GM12878 (cell line): ENCODE results near the gene SGIP1. TPM values are rescaled to one million over a fixed set of nuclear protein-coding genes. Genes with fewer than 3 reads are reported as not detected.

ENCODE experiments used
- ATAC-seq: fragments of 200-7000 bp; cut with Tn5 transposase; 3 replicates; pipeline ENCODE4 v1.9.1; 2020; ENCODE audit warnings: mild to moderate bottlenecking, moderate library complexity
- BruUV-seq: library from RNA; stranded (reverse); fragments of 400-500 nt; replicated peaks from 2 replicates; lab custom pipeline; 2021; lab: Mats Ljungman, UMichigan
- CTCF ChIA-PET: fragments of 300-600 bp; sonication (Branson Sonifier 250); formaldehyde crosslinking; extraction: SDS; loops from one replicate; lab custom pipeline; 2021; ENCODE audit warnings: inconsistent platforms; lab: Yijun Ruan, JAX
- POLR2A ChIA-PET: fragments of 350-600 bp; formaldehyde crosslinking; extraction: SDS; loops from one replicate; lab custom pipeline; 2021; ENCODE audit warnings: inconsistent platforms; lab: Charles Lee
- RAD21 ChIA-PET: fragments of 300-600 bp; sonication (Branson Sonifier 250); formaldehyde crosslinking; loops from one replicate; lab custom pipeline; 2023; ENCODE audit warnings: antibody characterized with exemption; ENCODE audit not compliant: unreplicated experiment; lab: Charles Lee
- SMC1A ChIA-PET: fragments of 300-600 bp; sonication (Branson Sonifier 250); formaldehyde crosslinking; loops from one replicate; lab custom pipeline; 2023; ENCODE audit not compliant: unreplicated experiment, uncharacterized antibody; lab: Charles Lee
- DNase-seq: peaks from one replicate; pipeline ENCODE4 v3.0.0-alpha.2; 2011; ENCODE audit warnings: low read depth, low spot score
- FAIRE-seq: peaks from 3 replicates; lab custom pipeline; 2011; peaks lifted over from hg19 to GRCh38; lab: Jason Lieb, UNC
- H2AFZ ChIP-seq: 2 replicates; pipeline ENCODE4 v1.6.0; 2011; ENCODE audit warnings: low read depth, low read length, control low read depth; ENCODE audit not compliant: control insufficient read depth
- H3K27ac ChIP-seq: 2 replicates; pipeline ENCODE4 v1.5.1; 2011; ENCODE audit warnings: control low read depth; ENCODE audit not compliant: control insufficient read depth, insufficient read depth
- H3K27me3 ChIP-seq, 2 experiments: replicated peaks in 1 of 2; 2 replicates each; pipeline versions ENCODE4 v1.6.0 to v1.6.1; 2011; ENCODE audit warnings: low read length in 1 of 2; ENCODE audit not compliant: control insufficient read depth in 2 of 2, insufficient read depth in 2 of 2
- H3K36me3 ChIP-seq, 2 experiments: 2 replicates each; pipeline ENCODE4 v1.5.1; 2011; ENCODE audit warnings: low read length in 1 of 2; ENCODE audit not compliant: control insufficient read depth in 2 of 2, insufficient read depth in 2 of 2
- H3K4me1 ChIP-seq: 2 replicates; pipeline ENCODE4 v1.6.1; 2011; ENCODE audit warnings: mild to moderate bottlenecking, low read length, moderate library complexity, mixed read lengths; ENCODE audit not compliant: control insufficient read depth, insufficient read depth
- H3K4me2 ChIP-seq: 2 replicates; pipeline ENCODE4 v1.6.0; 2011; ENCODE audit warnings: control low read depth; ENCODE audit not compliant: control insufficient read depth, insufficient read depth
- H3K4me3 ChIP-seq: fragments of 200-600 bp; sonication (generic); 2 replicates; pipeline ENCODE4 v1.5.1; 2016
- H3K79me2 ChIP-seq: 2 replicates; pipeline ENCODE4 v1.6.0; 2011; ENCODE audit warnings: low read length; ENCODE audit not compliant: control insufficient read depth, insufficient read depth
- H3K9ac ChIP-seq: 2 replicates; pipeline ENCODE4 v1.8.0; 2011; ENCODE audit warnings: low read length, control low read depth, mixed read lengths; ENCODE audit not compliant: control insufficient read depth, insufficient read depth
- H3K9me3 ChIP-seq: replicated peaks from 3 replicates; pipeline ENCODE4 v1.5.1; 2011; ENCODE audit warnings: mild to moderate bottlenecking, low read length; ENCODE audit not compliant: control insufficient read depth, insufficient read depth
- H4K20me1 ChIP-seq: 2 replicates; pipeline ENCODE4 v1.6.0; 2011; ENCODE audit not compliant: control insufficient read depth, insufficient read depth
- LARP7 ChIP-seq: fragments of 450-650 bp; IDR thresholded peaks from 2 replicates; pipeline ENCODE4 v1.6.1; 2017; ENCODE audit warnings: mild to moderate bottlenecking
- NRF1 ChIP-seq: conservative IDR thresholded peaks from 2 replicates; pipeline ENCODE4 v1.6.1; 2011; ENCODE audit warnings: mild to moderate bottlenecking, low read depth, low read length, improper control_type of control experiment
- POLR2AphosphoS2 ChIP-seq: IDR thresholded peaks from 2 replicates; pipeline ENCODE4 v1.6.1; 2011; ENCODE audit warnings: low read depth, mild to moderate bottlenecking, low read length, improper control_type of control experiment, moderate library complexity
- RAD21 ChIP-seq: IDR thresholded peaks from 2 replicates; pipeline ENCODE4 v1.6.1; 2011; ENCODE audit warnings: mild to moderate bottlenecking, low read depth, low read length, moderate library complexity; ENCODE audit not compliant: insufficient read depth
- RB1 ChIP-seq: fragments of 450-650 bp; formaldehyde crosslinking; IDR thresholded peaks from 2 replicates; pipeline ENCODE4 v1.6.1; 2017; ENCODE audit warnings: mild to moderate bottlenecking, borderline replicate concordance
- SMC3 ChIP-seq: IDR thresholded peaks from 2 replicates; pipeline ENCODE4 v1.6.1; 2011; ENCODE audit warnings: low read length, improper control_type of control experiment, borderline replicate concordance
- WGBS: methylation state at CpG from one replicate; pipeline ENCODE4 v1.1.6; 2016; ENCODE audit warnings: low lambda C conversion rate; ENCODE audit not compliant: insufficient replicate concordance, insufficient coverage; ENCODE audit errors: missing lambda C conversion rate; 5-methylcytosine and 5-hydroxymethylcytosine counted together
- in situ Hi-C: fragments of 300-500 bp; cut with MboI; formaldehyde crosslinking; loops from 9 replicates; pipeline ENCODE4 v1.14.3; 2018; ENCODE audit warnings: mixed read lengths
- intact Hi-C: fragments of 100-400 bp; cut with micrococcal nuclease; formaldehyde crosslinking; loops from one replicate; pipeline ENCODE4 v1.14.2; 2022; ENCODE audit not compliant: unreplicated experiment
- polyA plus RNA-seq, 11 experiments: library from polyadenylated mRNA; depleted of rRNA in 4 of 11; unstranded in 6 of 11; stranded (reverse) in 5 of 11; fragments of >200 nt; fragmentation: Nextera tagmentation in 4 of 11; fragmentation: Illumina TruSeq in 1 of 11; extraction: Ambion mirVana in 4 of 11; extraction: Trizol in 1 of 11; gene quantifications; 1 replicate in 1 of 11; 2 replicates in 10 of 11; pipeline versions ENCODE4 v1.2.1 to v1.2.3, GENCODE V29; 2011 to 2016; ENCODE audit warnings: inconsistent platforms in 2 of 11, missing spikeins in 2 of 11, low read depth in 1 of 11
- total RNA-seq, 4 experiments: library from RNA; depleted of rRNA in 3 of 4; stranded (reverse); fragments of >200 nt in 3 of 4; fragmentation: Illumina TruSeq in 1 of 4; extraction: Trizol in 1 of 4; gene quantifications; 2 replicates each; pipeline versions ENCODE4 v1.2.1 to v1.2.3, GENCODE V29; 2013 to 2021
- TF ChIP-seq, protein P1 (sequence below), 3 experiments: IDR thresholded peaks in 2 of 3; conservative IDR thresholded peaks in 1 of 3; 2 replicates each; pipeline ENCODE4 v1.5.1; 2011; ENCODE audit warnings: low read depth in 3 of 3, low read length in 3 of 3, mild to moderate bottlenecking in 3 of 3, control low read depth in 2 of 3, moderate library complexity in 2 of 3, inconsistent platforms in 1 of 3, mixed read lengths in 1 of 3; ENCODE audit not compliant: control insufficient read depth in 2 of 3, insufficient read depth in 1 of 3; ENCODE audit errors: extremely low read depth in 1 of 3

SGIP1 gene
- total and polyA plus RNA-seq, 10 of the 15 experiments (the other 5 are each of a cell fraction or from before 2014, with no cell fraction given) = 0.15 TPM; not detected in 9

DNA sequence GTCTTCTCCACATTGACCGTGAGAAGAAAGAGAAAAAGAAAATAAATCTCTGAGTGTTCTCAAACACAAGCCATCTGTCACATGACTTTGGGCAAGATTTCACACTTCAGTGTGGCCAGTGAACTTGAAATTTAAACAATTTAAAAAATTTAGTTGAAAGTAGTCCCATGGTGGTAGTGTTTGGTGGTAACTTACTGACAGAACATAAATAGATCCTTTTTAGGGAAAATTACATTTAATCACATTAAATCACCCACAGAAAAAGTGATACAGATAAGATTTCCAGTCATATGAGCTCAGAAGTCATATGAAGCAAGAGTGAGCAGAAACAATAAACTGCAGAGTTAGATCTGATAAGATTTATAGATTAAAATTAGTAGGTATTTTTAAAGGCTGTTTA lies 31.9 kb upstream of the SGIP1 start:
- H3K79me2 ChIP-seq = no peaks in the 10 kb centered on the region
- no peaks in the 10 kb centered on the region for H3K4me1 ChIP-seq
- POLR2A ChIA-PET = no interaction called here
- H3K9me3 ChIP-seq = no peaks in the 10 kb centered on the region
- ATAC-seq = no peak
- BruUV-seq = no TSS peak
- no peak for DNase-seq
- TF ChIP-seq LARP7 (no peak), RB1 (no peak)
- TF ChIP-seq, all 136 proteins: peak for 0
- in situ Hi-C loops = no loop called here
- Histone ChIP-seq H3K9ac (no peak overlapping the region), H3K27me3 (peaks cover 0 to 1% of the 10 kb centered on the region in 2 experiments; a peak in 1 of 4 replicates), H3K4me3 (no peak overlapping the region), H3K4me2 (no peak overlapping the region), H3K27ac (no peak overlapping the region), H3K36me3 (no peaks in the 10 kb centered on the region), H2AFZ (no peak overlapping the region), H4K20me1 (no peaks in the 10 kb centered on the region)
- 29% methylated on average over 1 of the region's 1 CpG for WGBS
- SMC1A ChIA-PET = interaction anchor here (2.5 kb wide), 1 partner anchor 11 kb away, joined by 7 read pairs; no protein-coding TSS in a partner anchor
- CTCF ChIA-PET = interaction anchor here (0.6 to 3.2 kb wide), 4 partner anchors 31 to 998 kb away, joined by 3 to 20 read pairs (median 3); no protein-coding TSS in a partner anchor
- no peak for FAIRE-seq
- RAD21 ChIA-PET = no interaction called here
- intact Hi-C loops = loop anchor here (5.0 kb wide), 1 partner anchor 545 kb away; no protein-coding TSS in a partner anchor

DNA sequence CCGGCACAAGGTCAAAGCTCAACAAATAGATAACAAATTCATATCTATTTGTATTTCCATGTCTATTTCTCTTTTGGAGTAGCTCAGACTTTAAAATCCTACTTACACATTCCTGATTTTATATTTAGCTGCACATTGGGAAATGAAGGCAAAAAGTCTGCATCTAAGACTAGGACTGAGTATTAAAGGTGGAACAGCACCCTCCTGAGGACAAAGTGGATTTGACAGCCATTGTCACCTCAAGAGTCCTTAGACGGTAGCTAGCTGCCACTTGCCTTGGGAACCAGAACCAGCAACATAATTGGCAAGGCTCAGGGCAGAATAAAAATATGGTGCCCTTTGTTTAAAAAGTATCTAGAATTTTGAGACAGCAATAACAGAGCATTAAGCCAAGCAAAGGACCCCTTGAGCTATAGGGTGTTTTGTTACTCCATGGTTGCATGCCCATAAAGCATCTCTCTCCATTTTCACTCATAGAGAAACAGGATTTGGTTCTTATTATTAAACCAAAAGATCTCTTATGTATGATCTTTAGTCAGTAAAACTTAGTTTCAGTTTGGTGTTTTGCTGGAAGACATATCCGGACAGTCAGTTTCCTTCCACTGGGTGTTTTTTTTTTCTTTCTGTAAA lies 30.0 kb upstream of the SGIP1 start:
- Histone ChIP-seq H3K4me1 (no peaks in the 10 kb centered on the region), H3K27me3 (0 out of 4 replicates have a peak, but pooled peaks cover 0 to 1% of the 10 kb centered on the region in 2 experiments), H4K20me1 (no peaks in the 10 kb centered on the region), H3K9me3 (no peaks in the 10 kb centered on the region), H3K9ac (no peak overlapping the region), H3K79me2 (no peaks in the 10 kb centered on the region), H3K36me3 (no peaks in the 10 kb centered on the region), H3K4me2 (no peak overlapping the region), H2AFZ (no peak overlapping the region)
- in situ Hi-C loops (no loop called here), intact Hi-C loops (loop anchor here (2.0 to 5.0 kb wide), 2 partner anchors 259 to 547 kb away; no protein-coding TSS in a partner anchor)
- ATAC-seq = peak; percentile 89
- WGBS = 65% methylated on average over 3 of the region's 3 CpGs
- no TSS peak for BruUV-seq
- ChIA-PET POLR2A (no interaction called here), RAD21 (interaction anchor here (0.7 to 2.5 kb wide), 12 partner anchors 54 to 546 kb away, joined by 3 to 12 read pairs (median 3); no protein-coding TSS in a partner anchor), SMC1A (interaction anchor here (0.7 to 2.5 kb wide), 15 partner anchors 9 to 544 kb away, joined by 3 to 20 read pairs (median 4); no protein-coding TSS in a partner anchor)
- no peak for DNase-seq
- TF ChIP-seq POLR2AphosphoS2 (no peak), NRF1 (no peak), RAD21 (peak; percentile 56), SMC3 (peak; percentile 51; the same call in 1 of the 2 replicates)
- TF ChIP-seq, protein P1, sequence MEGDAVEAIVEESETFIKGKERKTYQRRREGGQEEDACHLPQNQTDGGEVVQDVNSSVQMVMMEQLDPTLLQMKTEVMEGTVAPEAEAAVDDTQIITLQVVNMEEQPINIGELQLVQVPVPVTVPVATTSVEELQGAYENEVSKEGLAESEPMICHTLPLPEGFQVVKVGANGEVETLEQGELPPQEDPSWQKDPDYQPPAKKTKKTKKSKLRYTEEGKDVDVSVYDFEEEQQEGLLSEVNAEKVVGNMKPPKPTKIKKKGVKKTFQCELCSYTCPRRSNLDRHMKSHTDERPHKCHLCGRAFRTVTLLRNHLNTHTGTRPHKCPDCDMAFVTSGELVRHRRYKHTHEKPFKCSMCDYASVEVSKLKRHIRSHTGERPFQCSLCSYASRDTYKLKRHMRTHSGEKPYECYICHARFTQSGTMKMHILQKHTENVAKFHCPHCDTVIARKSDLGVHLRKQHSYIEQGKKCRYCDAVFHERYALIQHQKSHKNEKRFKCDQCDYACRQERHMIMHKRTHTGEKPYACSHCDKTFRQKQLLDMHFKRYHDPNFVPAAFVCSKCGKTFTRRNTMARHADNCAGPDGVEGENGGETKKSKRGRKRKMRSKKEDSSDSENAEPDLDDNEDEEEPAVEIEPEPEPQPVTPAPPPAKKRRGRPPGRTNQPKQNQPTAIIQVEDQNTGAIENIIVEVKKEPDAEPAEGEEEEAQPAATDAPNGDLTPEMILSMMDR (IDR thresholded peaks at IDR 0.05 in 2 of 3, conservative IDR thresholded peaks at IDR 0.05 in 1 of 3; ENCODE audit: control insufficient read depth in 2 of 3, extremely low read depth in 1 of 3, insufficient read depth in 1 of 3, low read depth in 3 of 3, low read length in 3 of 3) = peak; percentile 57 to 69 (median 63)
- TF ChIP-seq, all 136 proteins: peak for 3
- Histone ChIP-seq H3K4me3 (no peak overlapping the region), H3K27ac (no peak overlapping the region)
- CTCF ChIA-PET = interaction anchor here (0.6 to 4.1 kb wide), 31 partner anchors 9 to 1591 kb away, joined by 3 to 27 read pairs (median 4); no protein-coding TSS in a partner anchor
- no peak for FAIRE-seq
